DOHH2 (cell line): ENCODE results near the gene ATP5F1D.

Experiments used
- H3F3A ChIP-seq: fragments of 200-600 bp; sonication (generic), shearing (Covaris generic); 2 replicates; pipeline ENCODE4 v1.6.0; 2016; ENCODE audit warnings: antibody characterized with exemption, mild to moderate bottlenecking; ENCODE audit not compliant: control insufficient read depth, insufficient read depth
- H3K27ac ChIP-seq: fragments of 200-600 bp; sonication (generic); 2 replicates; pipeline ENCODE4 v1.5.1; 2014; ENCODE audit warnings: low read depth, mild to moderate bottlenecking, low read length, moderate library complexity
- H3K27me3 ChIP-seq: fragments of 200-600 bp; sonication (generic); 2 replicates; pipeline ENCODE4 v1.6.1; 2014; ENCODE audit warnings: mild to moderate bottlenecking, low read length, mixed read lengths; ENCODE audit not compliant: control insufficient read depth
- H3K36me3 ChIP-seq: fragments of 200-600 bp; sonication (generic); 2 replicates; pipeline ENCODE4 v1.6.1; 2014; ENCODE audit warnings: mild to moderate bottlenecking, low read length, moderate library complexity, mixed read lengths; ENCODE audit not compliant: control insufficient read depth
- H3K4me1 ChIP-seq: fragments of 200-600 bp; sonication (generic); 2 replicates; pipeline ENCODE4 v1.6.1; 2014; ENCODE audit warnings: mild to moderate bottlenecking, low read length, mixed read lengths; ENCODE audit not compliant: control insufficient read depth
- H3K4me2 ChIP-seq: fragments of 200-600 bp; sonication (generic); 2 replicates; pipeline ENCODE4 v1.6.0; 2014; ENCODE audit warnings: mild to moderate bottlenecking, low read length, moderate library complexity
- H3K4me3 ChIP-seq: fragments of 200-600 bp; sonication (generic); 2 replicates; pipeline ENCODE4 v1.5.1; 2014; ENCODE audit warnings: mild to moderate bottlenecking, low read length, mixed read lengths
- H3K79me2 ChIP-seq: fragments of 200-600 bp; sonication (generic); 2 replicates; pipeline ENCODE4 v1.6.1; 2014; ENCODE audit warnings: mild to moderate bottlenecking, low read length, mixed read lengths; ENCODE audit not compliant: control insufficient read depth
- H3K9me2 ChIP-seq: fragments of 200-600 bp; sonication (generic); replicated peaks from 2 replicates; pipeline ENCODE4 v1.6.1; 2014; ENCODE audit warnings: mild to moderate bottlenecking, low read length, mixed read lengths; ENCODE audit not compliant: control insufficient read depth
- H3K9me3 ChIP-seq: fragments of 200-600 bp; sonication (generic); 2 replicates; pipeline ENCODE4 v1.6.1; 2014; ENCODE audit warnings: antibody characterized with exemption, low read length, mixed read lengths; ENCODE audit not compliant: control insufficient read depth, insufficient read depth
- H4K20me1 ChIP-seq: fragments of 200-600 bp; sonication (generic); 2 replicates; pipeline ENCODE4 v1.6.0; 2014; ENCODE audit warnings: low read depth, mild to moderate bottlenecking, antibody characterized with exemption, low read length, moderate library complexity; ENCODE audit not compliant: control insufficient read depth, insufficient read depth
- EZH2phosphoT487 ChIP-seq: fragments of 200-600 bp; sonication (generic); IDR thresholded peaks from 2 replicates; pipeline ENCODE4 v1.6.1; 2017; ENCODE audit warnings: borderline replicate concordance, mild to moderate bottlenecking, antibody characterized with exemption, low read length, moderate library complexity, mixed read lengths
- TF ChIP-seq, protein P1 (sequence below): fragments of 200-600 bp; sonication (generic); IDR thresholded peaks from one replicate; pipeline ENCODE4 v1.5.1; 2014; ENCODE audit warnings: antibody characterized with exemption, mild to moderate bottlenecking, low read depth, low read length; ENCODE audit not compliant: poor library complexity, severe bottlenecking

The ATP5F1D gene

GRCh38 chr19:1225440-1226226 is 15.9 kb upstream of the ATP5F1D start:
- Histone ChIP-seq H3K9me3 (no peaks in the 10 kb centered on the region), H3K9me2 (no peaks in the 10 kb centered on the region), H3F3A (no peaks in the 10 kb centered on the region), H3K27me3 (no peaks in the 10 kb centered on the region), H3K79me2 (peaks cover 3% of the 10 kb centered on the region), H3K4me1 (no peaks in the 10 kb centered on the region), H3K4me3 (no peak overlapping the region), H3K36me3 (peaks cover 56% of the 10 kb centered on the region), H4K20me1 (no peaks in the 10 kb centered on the region), H3K4me2 (no peak overlapping the region), H3K27ac (no peak overlapping the region)
- TF ChIP-seq, protein P1, sequence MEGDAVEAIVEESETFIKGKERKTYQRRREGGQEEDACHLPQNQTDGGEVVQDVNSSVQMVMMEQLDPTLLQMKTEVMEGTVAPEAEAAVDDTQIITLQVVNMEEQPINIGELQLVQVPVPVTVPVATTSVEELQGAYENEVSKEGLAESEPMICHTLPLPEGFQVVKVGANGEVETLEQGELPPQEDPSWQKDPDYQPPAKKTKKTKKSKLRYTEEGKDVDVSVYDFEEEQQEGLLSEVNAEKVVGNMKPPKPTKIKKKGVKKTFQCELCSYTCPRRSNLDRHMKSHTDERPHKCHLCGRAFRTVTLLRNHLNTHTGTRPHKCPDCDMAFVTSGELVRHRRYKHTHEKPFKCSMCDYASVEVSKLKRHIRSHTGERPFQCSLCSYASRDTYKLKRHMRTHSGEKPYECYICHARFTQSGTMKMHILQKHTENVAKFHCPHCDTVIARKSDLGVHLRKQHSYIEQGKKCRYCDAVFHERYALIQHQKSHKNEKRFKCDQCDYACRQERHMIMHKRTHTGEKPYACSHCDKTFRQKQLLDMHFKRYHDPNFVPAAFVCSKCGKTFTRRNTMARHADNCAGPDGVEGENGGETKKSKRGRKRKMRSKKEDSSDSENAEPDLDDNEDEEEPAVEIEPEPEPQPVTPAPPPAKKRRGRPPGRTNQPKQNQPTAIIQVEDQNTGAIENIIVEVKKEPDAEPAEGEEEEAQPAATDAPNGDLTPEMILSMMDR = no peak
- no peak for TF ChIP-seq EZH2phosphoT487

DNA sequence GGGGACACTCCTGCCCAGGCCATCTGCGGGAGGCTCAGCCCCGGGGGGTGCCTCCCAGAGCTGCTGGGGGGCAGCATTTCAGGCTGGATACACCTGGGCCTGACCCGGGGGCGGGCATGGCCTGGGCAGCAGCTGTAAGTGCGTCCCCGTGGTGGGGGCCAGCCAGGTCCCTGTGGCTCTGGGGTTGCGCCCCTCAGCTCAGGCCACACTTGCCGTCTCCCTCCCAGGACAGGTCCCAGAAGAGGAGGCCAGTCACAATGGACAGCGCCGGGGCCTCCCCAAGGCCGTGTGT is 15.4 kb upstream of the ATP5F1D start:
- Histone ChIP-seq H3K4me3 (no peak overlapping the region), H3K4me2 (no peak overlapping the region), H4K20me1 (no peaks in the 10 kb centered on the region), H3K9me3 (no peaks in the 10 kb centered on the region), H3K27ac (no peak overlapping the region), H3K79me2 (no peaks in the 10 kb centered on the region), H3K36me3 (peaks cover 50% of the 10 kb centered on the region), H3K9me2 (no peaks in the 10 kb centered on the region), H3F3A (no peaks in the 10 kb centered on the region), H3K4me1 (no peaks in the 10 kb centered on the region), H3K27me3 (no peaks in the 10 kb centered on the region)
- TF ChIP-seq, protein P1 = no peak
- no peak for TF ChIP-seq EZH2phosphoT487

GRCh38 chr19:1226522-1227303 is 14.8 kb upstream of the ATP5F1D start:
- Histone ChIP-seq H4K20me1 (no peaks in the 10 kb centered on the region), H3K9me2 (no peaks in the 10 kb centered on the region), H3K4me3 (no peak overlapping the region), H3K9me3 (no peaks in the 10 kb centered on the region), H3F3A (no peaks in the 10 kb centered on the region), H3K27me3 (no peaks in the 10 kb centered on the region), H3K4me2 (no peak overlapping the region), H3K79me2 (no peaks in the 10 kb centered on the region), H3K4me1 (no peaks in the 10 kb centered on the region), H3K27ac (no peak overlapping the region), H3K36me3 (peaks cover 45% of the 10 kb centered on the region)
- no peak for TF ChIP-seq EZH2phosphoT487
- TF ChIP-seq, protein P1 = no peak
